Left lobe of liver (tissue), 2 donors: Measurements from ENCODE around the gene ENTR1. TPM values are rescaled to one million over a fixed set of nuclear protein-coding genes. Genes with fewer than 3 reads are reported as not detected.
A peak's percentile ranks its signal among the peaks of the same experiment; 100 is the strongest.
"Not testable (repeated sequence)": the region's sequence is repeated elsewhere in the genome, so short reads cannot be mapped to it uniquely, and the experiment has no call there.

Experiments
- ATAC-seq: fragments of 200-7000 bp; cut with Tn5 transposase; one replicate; pipeline ENCODE4 v1.9.1; 2020; ENCODE audit warnings: mild to moderate bottlenecking, moderate library complexity
- DNase-seq: peaks from one replicate; pipeline ENCODE4 v3.0.0-alpha.2; 2020; ENCODE audit warnings: low spot score
- total RNA-seq: library from RNA; stranded (reverse); gene quantifications from one replicate; pipeline ENCODE4 v1.2.1, GENCODE V29; 2021
- donor health status: DM: no; HTN: no; CAD: no; lungs with moderate emphysema.
- donor health status: DM: no; HTN: yes; CAD: no.

ENTR1 gene
- total RNA-seq, 1 donor from 2014 or later, result 39.5 TPM

DNA sequence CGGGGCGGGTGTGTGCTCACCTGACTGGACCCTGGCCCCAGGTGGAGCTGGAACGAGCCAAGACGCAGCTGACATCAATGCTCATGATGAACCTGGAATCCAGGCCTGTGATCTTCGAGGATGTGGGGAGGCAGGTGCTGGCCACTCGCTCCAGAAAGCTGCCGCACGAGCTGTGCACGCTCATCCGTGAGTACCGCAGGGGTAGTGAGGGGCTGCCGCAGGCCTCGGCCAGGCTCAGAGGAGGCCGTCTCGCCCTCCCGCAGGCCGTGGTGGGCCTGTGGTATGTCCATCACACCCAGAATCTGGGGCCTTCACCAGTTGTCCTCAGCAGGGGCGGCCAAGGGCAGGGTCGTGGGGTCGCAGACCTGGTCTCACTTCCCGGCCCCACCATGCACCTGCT lies 11.4 kb upstream of the ENTR1 start:
- ATAC-seq (no peak), DNase-seq (no peak)

DNA sequence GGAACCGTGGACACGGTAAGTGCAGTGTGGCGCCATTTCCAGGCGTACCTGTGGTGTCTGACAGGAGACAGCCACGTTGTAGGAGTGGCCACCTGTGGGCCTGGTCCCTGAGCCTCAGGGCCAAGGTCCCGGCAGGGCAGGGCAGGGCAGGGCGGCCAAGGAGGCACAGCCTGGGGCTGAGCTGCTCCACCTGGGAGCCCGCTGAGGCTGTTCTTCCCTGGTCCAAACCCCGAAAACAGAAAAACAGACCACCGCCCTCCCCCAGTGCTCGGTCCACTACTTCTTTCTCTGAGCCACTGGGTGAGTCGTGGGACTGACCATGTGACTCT lies 8.6 kb upstream of the ENTR1 start:
- DNase-seq, result no peak
- ATAC-seq, result peak; percentile 12

DNA sequence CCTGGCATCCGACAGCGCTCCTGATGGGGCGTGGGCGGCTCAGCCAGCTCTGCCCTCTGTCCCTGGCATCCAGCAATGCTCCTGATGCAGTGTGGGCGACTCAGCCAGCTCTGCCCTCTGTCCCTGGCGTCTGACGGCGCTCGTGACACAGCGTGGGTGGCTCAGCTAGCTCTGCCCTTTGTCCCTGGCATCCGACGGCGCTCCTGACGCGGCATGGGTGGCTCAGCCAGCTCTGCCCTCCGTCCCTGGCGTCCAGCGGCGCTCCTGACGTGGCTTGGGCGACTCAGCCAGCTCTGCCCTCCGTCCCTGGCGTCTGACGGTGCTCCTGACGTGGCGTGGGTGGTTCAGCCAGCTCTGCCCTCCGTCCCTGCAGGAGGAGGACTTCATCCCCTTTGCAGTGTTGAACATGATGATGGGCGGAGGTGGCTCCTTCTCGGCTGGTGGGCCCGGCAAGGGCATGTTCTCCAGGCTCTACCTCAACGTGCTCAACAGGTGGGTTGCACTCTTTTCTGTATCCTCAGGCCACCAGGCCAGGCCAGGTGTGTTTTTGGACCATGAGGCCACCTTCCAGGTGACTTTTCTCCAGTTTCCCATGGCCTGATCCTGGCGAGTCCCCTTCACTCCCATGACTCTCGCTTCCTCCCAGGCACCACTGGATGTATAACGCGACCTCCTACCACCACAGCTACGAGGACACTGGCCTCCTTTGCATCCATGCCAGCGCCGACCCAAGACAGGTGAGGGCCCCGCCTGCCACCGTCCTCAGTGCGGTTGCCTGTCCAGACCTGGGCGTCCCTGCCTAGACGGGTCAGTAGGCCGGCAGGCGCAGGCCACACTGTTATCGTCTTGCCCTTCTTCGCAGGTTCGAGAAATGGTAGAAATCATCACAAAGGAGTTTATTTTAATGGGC lies 8.0 kb upstream of the ENTR1 start:
- peak; percentile 96 for DNase-seq
- peak; percentile 88 for ATAC-seq

DNA sequence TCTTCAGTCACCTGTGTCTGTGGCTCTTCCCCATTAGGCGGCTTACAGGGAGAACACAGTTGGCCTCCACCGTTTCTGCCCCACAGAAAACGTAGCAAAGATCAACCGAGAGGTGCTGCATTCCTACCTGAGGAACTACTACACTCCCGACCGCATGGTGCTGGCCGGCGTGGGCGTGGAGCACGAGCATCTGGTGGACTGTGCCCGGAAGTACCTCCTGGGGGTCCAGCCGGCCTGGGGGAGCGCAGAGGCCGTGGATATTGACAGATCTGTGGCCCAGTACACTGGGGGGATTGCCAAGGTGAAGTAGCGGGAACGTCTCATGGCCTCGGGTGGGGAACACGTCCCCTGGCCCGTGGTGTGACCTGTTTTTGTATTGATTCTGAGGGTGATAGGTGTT lies 6.5 kb upstream of the ENTR1 start:
- DNase-seq, result no peak
- no peak for ATAC-seq

DNA sequence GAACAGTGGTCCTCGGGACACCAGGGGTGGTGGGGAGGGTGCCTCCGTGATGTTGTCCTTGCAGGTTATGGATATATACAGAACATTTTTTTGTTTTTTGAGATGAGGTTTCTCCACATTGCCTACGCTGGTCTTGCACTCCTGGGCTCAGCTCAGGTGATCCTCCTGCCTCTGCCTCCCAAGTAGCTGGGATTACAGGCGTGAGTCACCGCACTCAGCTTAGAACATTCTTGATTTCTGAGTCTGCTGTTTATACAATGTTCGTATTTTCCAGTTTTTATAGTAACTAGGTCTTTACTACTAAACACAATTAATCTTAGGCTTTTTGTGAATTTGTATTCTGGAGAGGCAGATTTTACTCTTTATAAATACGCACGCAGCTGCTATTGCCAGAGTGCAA lies 6.0 kb upstream of the ENTR1 start:
- ATAC-seq (no peak), DNase-seq (no peak)

DNA sequence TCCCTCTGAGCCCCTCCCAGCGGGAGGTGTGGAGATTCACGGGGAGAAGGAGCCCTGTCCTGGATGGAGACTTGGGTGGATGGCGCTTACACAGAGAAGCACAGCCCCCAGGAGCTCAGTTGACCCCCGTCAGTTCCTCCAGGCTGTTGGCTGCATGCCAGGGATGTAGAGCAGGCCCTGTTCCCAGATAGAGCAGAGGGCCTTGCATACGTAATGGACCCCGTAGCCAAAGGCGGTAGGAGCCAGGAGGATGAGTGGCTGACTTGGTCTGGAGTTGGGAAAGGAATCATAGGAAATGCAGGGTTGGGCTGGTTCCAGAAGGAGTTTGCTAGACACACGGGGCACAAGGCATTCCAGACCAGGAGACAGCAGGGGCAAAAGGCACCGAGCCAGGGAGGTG lies 2.5 kb upstream of the ENTR1 start:
- DNase-seq (no peak), ATAC-seq (no peak)

DNA sequence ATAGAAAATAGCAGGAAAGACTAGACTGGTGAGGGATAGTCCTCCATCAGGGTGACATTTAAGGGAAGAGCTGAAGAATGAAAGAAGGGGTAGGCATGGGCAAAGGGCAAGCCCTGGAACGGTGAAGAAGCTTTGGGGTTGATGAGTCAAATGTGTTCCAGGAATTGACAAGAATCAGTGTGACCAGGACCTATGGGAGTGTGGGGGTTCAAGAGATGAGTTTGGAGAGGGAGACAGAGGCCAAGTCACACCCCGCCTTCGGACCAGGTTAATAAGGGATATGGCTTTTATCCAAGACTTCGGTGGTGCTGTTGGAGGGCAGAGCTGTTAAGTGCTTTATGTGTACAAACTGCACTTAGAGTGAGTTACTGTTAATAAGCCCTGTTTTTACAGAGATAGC lies 964 bp upstream of the ENTR1 start:
- DNase-seq (no peak), ATAC-seq (no peak)

DNA sequence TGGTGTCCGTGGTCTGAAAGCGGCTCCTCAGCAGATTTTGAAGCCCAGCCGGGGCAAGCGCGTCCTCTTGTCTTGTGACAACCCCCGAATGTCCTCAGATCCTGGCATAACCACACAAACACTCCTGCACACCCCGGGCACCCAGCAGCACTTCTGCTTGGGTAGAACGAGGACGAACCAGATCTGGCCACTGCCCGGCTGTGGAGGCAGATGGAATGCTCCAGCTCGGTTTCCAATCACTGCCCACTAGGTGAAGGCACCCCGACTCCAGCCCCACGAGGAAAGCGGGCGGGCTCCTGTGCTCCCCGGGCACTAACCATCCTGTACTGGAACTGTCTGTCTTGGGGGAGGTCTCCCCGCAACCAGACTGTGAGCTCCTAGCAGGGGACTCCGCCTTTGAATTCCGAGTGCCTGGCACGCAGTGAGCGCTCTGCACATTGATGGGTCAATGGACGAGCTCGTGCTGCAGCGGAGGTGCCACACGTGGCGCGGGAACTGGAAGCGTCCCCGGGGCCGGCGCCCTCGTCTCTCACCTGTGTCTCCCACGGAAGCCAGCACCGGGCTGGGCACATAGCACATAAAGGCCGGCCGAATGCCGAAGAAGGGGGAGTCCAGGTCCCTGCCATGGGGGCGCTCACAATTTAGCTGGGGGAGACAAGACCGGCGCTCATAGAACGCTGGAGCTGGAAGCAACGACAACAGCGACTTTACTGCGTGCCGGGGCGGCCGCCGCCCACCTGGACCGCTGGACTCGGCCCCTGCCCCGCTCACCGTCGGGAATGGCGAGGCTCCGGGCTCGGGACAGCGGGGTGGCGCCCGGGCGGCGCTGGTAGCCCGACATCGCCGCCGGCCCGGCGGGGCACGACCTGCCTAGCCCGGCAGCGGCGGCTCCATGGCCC lies 608 bp downstream of the ENTR1 start:
- DNase-seq (peak; percentile 74), ATAC-seq (peak; percentile 71)

DNA sequence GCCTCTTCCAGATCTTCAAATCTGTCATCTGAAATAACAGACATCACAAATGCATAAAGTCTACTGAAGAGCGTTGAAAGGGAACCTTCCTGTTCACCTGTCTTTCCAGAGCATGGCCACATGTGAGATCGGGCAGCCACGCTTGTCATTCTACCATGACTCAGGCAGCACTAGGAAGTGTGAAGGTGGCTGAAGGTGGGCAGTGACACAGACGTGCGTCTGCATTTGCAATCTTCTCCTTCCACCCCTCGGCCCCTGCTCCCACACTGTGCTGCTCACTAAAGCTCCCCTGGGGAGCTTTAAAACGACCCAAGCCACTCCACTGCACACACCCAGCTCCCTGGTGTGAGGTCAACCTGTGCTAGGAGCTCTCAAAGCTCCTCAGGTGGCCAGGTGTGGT lies 2.5 kb downstream of the ENTR1 start:
- ATAC-seq (no peak), DNase-seq (no peak)

DNA sequence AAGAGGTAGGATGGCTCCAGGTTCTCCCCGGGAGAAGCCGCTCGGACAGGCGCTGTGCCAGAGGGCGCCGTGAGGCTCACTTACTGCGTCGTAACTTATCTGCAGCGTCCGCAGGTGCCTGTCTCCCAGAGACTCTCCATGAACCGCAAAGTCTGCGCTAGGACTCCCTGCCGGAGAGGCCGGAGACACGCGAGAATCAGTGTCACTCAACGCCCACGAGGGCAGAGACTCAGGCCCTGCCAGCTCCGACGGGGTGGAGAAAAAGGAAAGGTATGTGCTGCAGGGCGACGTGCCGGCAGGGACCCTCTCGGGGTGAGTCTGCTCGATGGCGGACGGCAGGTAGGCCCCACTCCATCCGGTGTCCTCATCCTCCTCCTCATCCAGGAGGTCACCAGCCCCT lies 3.4 kb downstream of the ENTR1 start:
- DNase-seq, ATAC-seq: not testable (repeated sequence)

DNA sequence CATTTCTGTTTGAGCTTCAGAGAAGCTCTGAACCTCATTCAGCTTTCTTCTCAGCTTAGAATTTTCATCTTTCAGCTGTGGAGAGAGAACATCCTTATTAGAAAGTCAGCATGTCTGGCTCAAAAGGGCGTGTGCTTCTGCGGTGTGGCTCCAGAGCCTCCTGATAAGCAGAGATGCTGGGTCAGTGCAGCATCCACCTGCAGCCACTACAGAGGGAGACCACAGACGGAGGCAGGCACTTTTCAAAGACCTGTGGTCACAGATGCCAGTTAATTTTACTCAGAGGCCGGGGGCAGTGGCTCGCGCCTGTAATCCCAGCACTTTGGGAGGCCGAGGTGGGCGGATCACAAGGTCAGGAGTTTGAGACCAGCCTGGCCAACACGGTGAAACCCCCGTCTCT lies 4.5 kb downstream of the ENTR1 start:
- DNase-seq, ATAC-seq: not testable (repeated sequence)

DNA sequence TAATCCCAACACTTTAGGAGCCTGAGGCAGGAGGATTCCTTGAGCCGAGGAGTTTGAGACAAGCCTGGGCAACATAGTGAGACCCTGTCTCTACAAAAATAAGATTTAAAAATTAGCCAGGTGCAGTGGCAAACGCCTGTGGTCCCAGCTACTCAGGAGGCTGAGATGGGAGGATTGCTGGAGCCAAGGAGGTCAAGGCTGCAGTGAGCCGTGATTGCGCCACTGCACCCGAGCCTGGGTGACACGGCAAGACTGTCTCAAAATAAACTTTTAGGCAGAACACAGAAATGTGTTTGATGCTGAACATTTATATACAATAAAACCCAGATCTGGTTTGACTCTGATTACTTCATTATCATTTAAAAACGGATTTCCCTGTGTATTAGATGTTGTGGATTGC lies 4.9 kb downstream of the ENTR1 start:
- DNase-seq (no peak), ATAC-seq (no peak)

DNA sequence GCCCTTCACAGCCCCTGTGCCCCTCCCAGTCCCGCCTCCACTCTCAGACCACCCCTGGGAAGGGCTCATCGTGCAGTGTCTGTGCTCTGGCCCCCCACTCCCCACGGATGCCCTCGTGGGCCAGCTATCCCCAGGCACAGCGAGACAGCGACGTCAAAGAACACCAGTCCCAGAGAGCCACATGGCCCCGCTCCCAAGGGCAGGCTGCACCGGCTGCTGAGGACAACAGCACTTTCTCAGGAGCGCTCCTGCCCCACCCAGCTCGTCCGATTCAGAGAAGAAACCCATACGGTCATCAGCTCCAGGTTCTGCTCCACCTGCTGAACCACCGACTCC lies 5.6 kb downstream of the ENTR1 start:
- ATAC-seq, result no peak
- DNase-seq, result no peak

DNA sequence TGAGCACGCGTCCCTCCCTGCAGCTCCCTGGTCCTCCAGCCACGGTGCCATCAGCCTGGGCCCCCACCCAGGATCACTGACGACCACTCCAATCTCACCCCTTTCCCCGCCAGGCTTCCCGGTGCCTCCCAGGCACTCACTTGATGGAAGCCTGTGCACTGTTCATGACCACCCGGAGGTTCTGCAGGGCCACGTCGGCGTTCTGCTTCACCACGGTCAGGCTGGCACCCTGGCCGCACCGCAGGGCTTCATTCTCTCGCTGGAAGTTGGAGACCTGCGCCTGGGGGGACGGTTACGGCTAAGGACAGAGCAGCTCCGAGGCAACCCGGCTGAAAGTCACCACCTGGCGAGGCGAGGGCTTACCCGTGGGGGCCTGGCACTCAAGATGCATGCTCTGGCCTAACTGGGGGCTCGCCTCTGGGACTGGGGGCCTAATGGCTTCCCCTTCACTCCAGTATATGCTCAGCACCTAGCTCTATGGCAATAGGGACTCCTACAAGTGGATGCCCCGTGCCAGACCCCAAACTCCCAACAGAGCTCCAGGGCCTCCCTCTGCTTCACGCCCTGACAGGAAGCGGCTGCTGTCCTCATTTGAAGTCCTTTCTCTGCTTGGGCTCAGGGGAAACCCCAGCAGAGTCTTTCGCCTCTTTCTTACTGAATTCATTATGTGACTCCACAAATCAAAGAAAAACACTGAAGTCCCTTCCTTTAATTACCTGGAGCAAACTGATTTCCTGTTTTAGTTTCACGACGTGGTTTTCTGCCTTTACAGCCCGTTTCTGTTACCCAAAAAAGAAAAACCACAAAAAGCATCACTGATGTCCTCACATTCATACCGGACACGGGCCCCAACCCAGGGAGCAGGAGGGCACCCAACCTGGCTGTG lies 6.3 kb downstream of the ENTR1 start:
- DNase-seq, result no peak
- no peak for ATAC-seq

DNA sequence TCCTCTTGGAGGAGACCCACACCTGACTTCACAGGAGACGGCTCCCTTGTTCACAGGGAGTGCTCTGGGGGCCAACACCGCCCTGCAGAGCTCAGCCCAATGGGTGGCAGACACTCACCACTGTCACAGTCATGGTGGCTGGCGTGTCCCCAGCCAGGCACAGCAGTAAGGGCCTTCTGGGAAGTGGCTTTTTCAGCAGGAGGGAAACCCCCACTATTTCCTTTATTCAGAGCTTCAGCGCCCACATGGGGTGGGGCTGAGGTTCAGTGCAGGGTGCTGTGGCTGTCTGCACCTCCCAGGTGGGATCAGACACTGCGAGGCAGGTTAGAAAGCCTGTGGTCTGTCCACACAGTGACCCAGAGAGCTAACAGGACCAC lies 6.9 kb downstream of the ENTR1 start:
- no peak for ATAC-seq
- no peak for DNase-seq

DNA sequence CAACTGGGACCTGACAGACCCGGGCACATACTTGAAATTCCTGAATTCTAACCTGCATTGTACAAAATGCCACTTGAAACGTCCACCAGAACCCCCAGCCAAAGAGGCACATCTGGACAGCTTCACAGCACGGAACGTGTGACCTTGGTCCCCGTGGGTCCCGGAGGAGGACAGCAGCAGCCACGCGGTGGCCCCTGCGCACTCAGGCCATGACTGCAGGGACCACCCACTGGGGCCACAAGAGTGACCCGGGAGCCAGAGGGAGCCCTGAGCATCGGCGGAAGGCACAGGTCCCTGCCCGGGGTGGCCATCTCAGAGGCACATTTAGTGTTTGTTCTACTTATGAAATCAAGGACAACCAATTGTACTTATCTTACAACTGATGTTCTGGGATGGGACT lies 8.3 kb downstream of the ENTR1 start:
- DNase-seq (no peak), ATAC-seq (no peak)

DNA sequence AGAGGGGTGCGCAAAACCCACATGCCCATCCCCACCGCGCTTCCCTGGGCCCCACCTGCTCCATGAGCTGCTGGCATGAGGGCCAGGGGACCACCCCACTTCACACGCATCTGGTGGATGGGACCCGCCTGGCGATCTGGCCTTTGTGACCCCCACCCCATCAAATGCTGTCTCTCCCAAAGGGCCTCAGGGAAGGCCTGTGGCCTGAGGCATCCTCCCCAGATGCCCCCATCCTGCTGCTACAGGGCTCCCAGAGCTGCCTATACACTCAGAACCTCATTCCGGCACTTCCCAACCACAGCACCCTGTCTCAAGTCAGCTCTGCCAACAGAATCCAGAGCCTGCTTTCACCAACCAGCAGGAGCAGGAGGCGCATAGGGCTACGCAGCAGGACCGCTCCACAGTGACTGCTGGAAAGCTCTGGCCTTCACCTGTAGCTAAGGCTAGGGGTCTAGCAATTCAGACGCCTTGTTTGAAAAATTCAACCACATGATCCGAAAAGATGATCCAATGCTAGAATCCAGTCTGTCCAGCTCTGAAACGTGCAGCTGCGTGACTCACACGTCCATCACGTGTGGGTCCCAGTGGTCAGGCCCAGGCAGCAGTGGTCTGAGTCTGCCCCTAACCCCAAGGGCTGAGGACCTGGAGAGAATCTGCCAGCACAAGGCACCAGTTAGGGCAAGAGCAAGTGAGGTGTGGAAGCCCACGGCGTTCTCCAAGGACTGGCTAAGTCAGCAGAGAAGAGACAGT lies 9.1 kb downstream of the ENTR1 start:
- no peak for DNase-seq
- ATAC-seq, result no peak

DNA sequence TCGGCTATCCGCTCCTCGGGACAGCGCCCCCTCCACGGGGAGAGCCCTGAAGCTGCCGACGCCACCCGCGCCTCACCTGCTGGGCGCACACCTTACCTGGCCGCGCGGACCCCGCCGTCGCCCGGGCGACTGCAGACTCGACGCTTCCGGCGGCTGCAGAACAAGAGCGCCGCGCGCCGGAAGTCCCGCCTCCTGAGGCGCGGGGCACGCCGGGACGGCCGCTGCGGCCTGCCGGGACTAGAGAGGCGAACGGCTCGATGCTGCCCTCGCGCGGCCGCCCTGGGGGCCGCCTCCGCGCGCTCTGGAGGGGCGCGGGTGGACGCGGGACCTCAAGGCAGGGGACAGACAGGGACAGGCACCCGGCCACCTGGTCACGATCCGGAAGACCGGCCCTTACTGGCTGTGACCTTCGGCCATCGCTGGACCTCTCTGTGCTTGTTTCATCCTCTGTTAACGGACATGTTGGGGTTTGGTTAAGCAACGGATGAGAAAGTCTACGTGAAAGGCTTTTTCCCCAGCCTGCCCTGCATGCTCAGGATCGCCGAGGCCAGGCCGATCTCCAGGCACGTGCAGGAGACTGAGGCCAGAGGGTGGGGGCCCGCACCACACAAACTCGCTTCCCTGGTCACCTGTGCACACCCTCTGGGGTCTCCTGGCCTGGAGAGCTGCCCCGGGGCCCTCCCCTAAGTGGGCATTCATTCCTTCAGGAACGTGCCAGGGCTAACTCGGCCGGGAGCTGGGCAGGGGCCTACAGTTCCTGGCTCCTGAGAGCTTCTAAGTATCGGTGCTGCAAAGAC lies 10.2 kb downstream of the ENTR1 start, which contains the start of gene SNAPC4:
Gene SNAPC4, minus strand, starts transcription at position 133 of the 797 bp plus-strand sequence. CDS start 1,742 bp downstream, outside the sequence.
- peak; percentile 89 for DNase-seq
- peak; percentile 83 for ATAC-seq
